Osteocyte (in vitro differentiated cells): Measurements from ENCODE around the gene DST. TPM values are rescaled to one million over a fixed set of nuclear protein-coding genes. Genes with fewer than 3 reads are reported as not detected.
"Not testable (repeated sequence)": the region's sequence is repeated elsewhere in the genome, so short reads cannot be mapped to it uniquely, and the experiment has no call there.

ENCODE experiments used
- DNase-seq: peaks from one replicate; pipeline ENCODE4 v3.0.0; 2021; ENCODE audit warnings: mixed read lengths; ENCODE audit not compliant: unreplicated experiment; ENCODE audit errors: extremely low spot score
- H3K27ac Mint-ChIP-seq: one replicate; pipeline ENCODE4 v1.8.0; 2021; ENCODE audit warnings: mild to moderate bottlenecking, mixed read lengths; ENCODE audit not compliant: unreplicated experiment
- H3K27me3 Mint-ChIP-seq: one replicate; pipeline ENCODE4 v1.8.0; 2021; ENCODE audit warnings: mixed read lengths; ENCODE audit not compliant: unreplicated experiment
- H3K36me3 Mint-ChIP-seq: one replicate; pipeline ENCODE4 v1.8.0; 2021; ENCODE audit warnings: mixed read lengths; ENCODE audit not compliant: unreplicated experiment
- H3K4me1 Mint-ChIP-seq: one replicate; pipeline ENCODE4 v1.8.0; 2021; ENCODE audit warnings: mixed read lengths; ENCODE audit not compliant: unreplicated experiment
- H3K4me3 Mint-ChIP-seq: one replicate; pipeline ENCODE4 v1.8.0; 2021; ENCODE audit warnings: mild to moderate bottlenecking, moderate library complexity, mixed read lengths; ENCODE audit not compliant: unreplicated experiment
- H3K9me3 Mint-ChIP-seq: one replicate; pipeline ENCODE4 v1.8.0; 2021; ENCODE audit warnings: mixed read lengths; ENCODE audit not compliant: unreplicated experiment
- CTCF ChIP-seq: fragments of 200-600 bp; sonication (generic); IDR thresholded peaks from 2 replicates; pipeline ENCODE4 v1.5.0; 2021; ENCODE audit warnings: antibody characterized with exemption, mild to moderate bottlenecking, moderate library complexity
- total RNA-seq: library from RNA; stranded (reverse); gene quantifications from 2 replicates; pipeline ENCODE4 v1.2.1, GENCODE V29; 2021

DST gene
- total RNA-seq, 1 donor from 2014 or later, result 240 TPM

- Mint-ChIP-seq H3K27ac (no peak overlapping the region), H3K4me3 (no peak overlapping the region), H3K4me1 (peaks cover 39% of the 10 kb centered on the region), H3K9me3 (no peaks in the 10 kb centered on the region), H3K36me3 (peaks cover 11% of the 10 kb centered on the region), H3K27me3 (no peaks in the 10 kb centered on the region)
- no peak for DNase-seq
- TF ChIP-seq CTCF, result no peak
These were observed 21.3 kb upstream of the DST start for GRCh38 chr6:56664029-56664428.

DNA sequence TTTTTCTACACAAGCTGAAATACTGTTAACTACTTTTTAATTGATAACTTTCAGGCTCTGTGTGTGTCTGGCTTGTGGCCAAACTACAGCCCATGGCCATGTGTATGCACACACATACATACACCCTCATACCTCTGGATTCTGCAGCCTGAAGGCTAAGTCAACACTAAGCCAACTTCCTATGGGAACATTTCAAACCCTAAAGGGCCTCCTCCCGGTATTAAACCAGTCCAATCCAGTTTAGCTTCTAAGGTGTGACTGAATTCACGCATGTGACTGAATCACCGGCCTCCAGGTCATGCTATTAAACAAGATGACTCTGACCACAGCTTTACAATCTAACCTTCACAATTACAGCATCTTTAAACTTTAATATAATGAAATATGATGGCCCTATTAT is 20.7 kb upstream of the DST start:
- Mint-ChIP-seq H3K4me1 (peaks cover 39% of the 10 kb centered on the region), H3K36me3 (peaks cover 11% of the 10 kb centered on the region), H3K27me3 (no peaks in the 10 kb centered on the region), H3K27ac (peak overlapping the region; percentile 13), H3K4me3 (no peak overlapping the region), H3K9me3 (no peaks in the 10 kb centered on the region)
- TF ChIP-seq CTCF, result no peak
- no peak for DNase-seq

GRCh38 chr6:56661338-56661737 is 18.6 kb upstream of the DST start:
- peaks cover 12% of the 10 kb centered on the region for H3K36me3 Mint-ChIP-seq
- H3K9me3 Mint-ChIP-seq, DNase-seq, H3K27me3 Mint-ChIP-seq, H3K27ac Mint-ChIP-seq, H3K4me3 Mint-ChIP-seq: not testable (repeated sequence)
- H3K4me1 Mint-ChIP-seq, result peaks cover 42% of the 10 kb centered on the region

- DNase-seq, result no peak
- Mint-ChIP-seq H3K4me1 (peaks cover 51% of the 10 kb centered on the region), H3K9me3 (no peaks in the 10 kb centered on the region), H3K36me3 (peaks cover 12% of the 10 kb centered on the region), H3K27me3 (no peaks in the 10 kb centered on the region), H3K27ac (no peak overlapping the region), H3K4me3 (no peak overlapping the region)
- no peak for TF ChIP-seq CTCF
These were observed 17.7 kb upstream of the DST start for GRCh38 chr6:56660381-56660730.

GRCh38 chr6:56659721-56660380 is 17.2 kb upstream of the DST start:
- H3K4me1 Mint-ChIP-seq, result peaks cover 53% of the 10 kb centered on the region
- H3K27me3 Mint-ChIP-seq, result no peaks in the 10 kb centered on the region
- no peak for DNase-seq
- H3K4me3 Mint-ChIP-seq, result no peak overlapping the region
- peaks cover 12% of the 10 kb centered on the region for H3K36me3 Mint-ChIP-seq
- no peak overlapping the region for H3K27ac Mint-ChIP-seq
- H3K9me3 Mint-ChIP-seq, result no peaks in the 10 kb centered on the region
- TF ChIP-seq CTCF, result no peak

- Mint-ChIP-seq H3K4me1 (peaks cover 53% of the 10 kb centered on the region), H3K27ac (no peak overlapping the region), H3K4me3 (no peak overlapping the region), H3K36me3 (peaks cover 12% of the 10 kb centered on the region), H3K9me3 (no peaks in the 10 kb centered on the region), H3K27me3 (no peaks in the 10 kb centered on the region)
- DNase-seq, result no peak
- no peak for TF ChIP-seq CTCF
These were observed 15.6 kb upstream of the DST start for GRCh38 chr6:56658326-56658725.
